ENCODE data around the gene FAM120B.

Gene FAM120B

GRCh38 chr6:170366248-170366960 lies 59.8 kb downstream of the FAM120B start:
- TF ChIP-seq, protein P1, sequence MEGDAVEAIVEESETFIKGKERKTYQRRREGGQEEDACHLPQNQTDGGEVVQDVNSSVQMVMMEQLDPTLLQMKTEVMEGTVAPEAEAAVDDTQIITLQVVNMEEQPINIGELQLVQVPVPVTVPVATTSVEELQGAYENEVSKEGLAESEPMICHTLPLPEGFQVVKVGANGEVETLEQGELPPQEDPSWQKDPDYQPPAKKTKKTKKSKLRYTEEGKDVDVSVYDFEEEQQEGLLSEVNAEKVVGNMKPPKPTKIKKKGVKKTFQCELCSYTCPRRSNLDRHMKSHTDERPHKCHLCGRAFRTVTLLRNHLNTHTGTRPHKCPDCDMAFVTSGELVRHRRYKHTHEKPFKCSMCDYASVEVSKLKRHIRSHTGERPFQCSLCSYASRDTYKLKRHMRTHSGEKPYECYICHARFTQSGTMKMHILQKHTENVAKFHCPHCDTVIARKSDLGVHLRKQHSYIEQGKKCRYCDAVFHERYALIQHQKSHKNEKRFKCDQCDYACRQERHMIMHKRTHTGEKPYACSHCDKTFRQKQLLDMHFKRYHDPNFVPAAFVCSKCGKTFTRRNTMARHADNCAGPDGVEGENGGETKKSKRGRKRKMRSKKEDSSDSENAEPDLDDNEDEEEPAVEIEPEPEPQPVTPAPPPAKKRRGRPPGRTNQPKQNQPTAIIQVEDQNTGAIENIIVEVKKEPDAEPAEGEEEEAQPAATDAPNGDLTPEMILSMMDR (IDR thresholded peaks at IDR 0.05; ENCODE audit: low read length): no peak
- no peak for TF ChIP-seq EZH2 (IDR thresholded peaks at IDR 0.05; ENCODE audit: borderline replicate concordance, low read length)
- Histone ChIP-seq H2AFZ (ENCODE audit: low read length) (no peak overlapping the region), H3F3A (ENCODE audit: insufficient read depth, low read length) (no peaks in the 10 kb centered on the region), H3K4me2 (ENCODE audit: low read length) (no peak overlapping the region), H3K27me3 (ENCODE audit: insufficient read depth, low read length) (no peaks in the 10 kb centered on the region), H4K20me1 (ENCODE audit: insufficient read depth, low read length) (no peaks in the 10 kb centered on the region), H3K36me3 (ENCODE audit: insufficient read depth, low read length) (peaks cover 13% of the 10 kb centered on the region; the same call in 1 of the 2 replicates), H3K9me3 (ENCODE audit: low read length) (no peaks in the 10 kb centered on the region), H3K4me3 (ENCODE audit: low read depth, low read length, poor library complexity, severe bottlenecking) (no peak overlapping the region), H3K79me2 (ENCODE audit: insufficient read depth, low read length) (no peaks in the 10 kb centered on the region), H3K27ac (ENCODE audit: low read depth, low read length, poor library complexity, severe bottlenecking) (no peak overlapping the region), H3K4me1 (ENCODE audit: insufficient read depth, low read length, severe bottlenecking) (peaks cover 4% of the 10 kb centered on the region), H3K9ac (ENCODE audit: low read length) (no peak overlapping the region), H3K9me2 (ENCODE audit: low read depth, low read length) (no peaks in the 10 kb centered on the region)

DNA sequence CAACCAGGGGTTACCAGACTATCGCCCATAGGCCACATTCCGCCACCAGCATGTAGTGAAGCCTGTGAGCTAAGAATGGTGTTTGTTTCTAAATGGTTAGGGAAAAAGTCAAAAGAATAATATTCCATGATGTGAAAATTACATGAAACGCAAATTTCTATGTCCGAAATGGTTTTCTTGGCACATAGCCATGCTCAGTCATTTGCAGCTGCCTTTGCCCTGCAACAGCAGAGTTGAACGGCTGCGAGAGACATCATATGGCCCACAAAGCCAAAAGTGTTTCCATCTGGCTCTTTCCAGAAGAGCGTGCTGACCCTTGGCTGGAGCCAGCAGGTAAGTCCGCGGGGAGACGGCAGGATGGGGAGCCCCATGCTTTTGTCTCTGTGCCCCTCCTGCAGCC lies 60.7 kb downstream of the FAM120B start:
- Histone ChIP-seq H3K9ac (ENCODE audit: low read length) (no peak overlapping the region), H3K27ac (ENCODE audit: low read depth, low read length, poor library complexity, severe bottlenecking) (no peak overlapping the region), H3K4me1 (ENCODE audit: insufficient read depth, low read length, severe bottlenecking) (peaks cover 7% of the 10 kb centered on the region), H3K79me2 (ENCODE audit: insufficient read depth, low read length) (no peaks in the 10 kb centered on the region), H2AFZ (ENCODE audit: low read length) (no peak overlapping the region), H3F3A (ENCODE audit: insufficient read depth, low read length) (no peaks in the 10 kb centered on the region), H3K9me2 (ENCODE audit: low read depth, low read length) (no peaks in the 10 kb centered on the region), H3K4me2 (ENCODE audit: low read length) (no peak overlapping the region), H3K36me3 (ENCODE audit: insufficient read depth, low read length) (peaks cover 13% of the 10 kb centered on the region; the same call in 1 of the 2 replicates), H3K9me3 (ENCODE audit: low read length) (no peaks in the 10 kb centered on the region), H3K27me3 (ENCODE audit: insufficient read depth, low read length) (no peaks in the 10 kb centered on the region), H4K20me1 (ENCODE audit: insufficient read depth, low read length) (no peaks in the 10 kb centered on the region), H3K4me3 (ENCODE audit: low read depth, low read length, poor library complexity, severe bottlenecking) (no peak overlapping the region)
- TF ChIP-seq EZH2 (IDR thresholded peaks at IDR 0.05; ENCODE audit: borderline replicate concordance, low read length): no peak
- TF ChIP-seq, protein P1 (IDR thresholded peaks at IDR 0.05; ENCODE audit: low read length): no peak

DNA sequence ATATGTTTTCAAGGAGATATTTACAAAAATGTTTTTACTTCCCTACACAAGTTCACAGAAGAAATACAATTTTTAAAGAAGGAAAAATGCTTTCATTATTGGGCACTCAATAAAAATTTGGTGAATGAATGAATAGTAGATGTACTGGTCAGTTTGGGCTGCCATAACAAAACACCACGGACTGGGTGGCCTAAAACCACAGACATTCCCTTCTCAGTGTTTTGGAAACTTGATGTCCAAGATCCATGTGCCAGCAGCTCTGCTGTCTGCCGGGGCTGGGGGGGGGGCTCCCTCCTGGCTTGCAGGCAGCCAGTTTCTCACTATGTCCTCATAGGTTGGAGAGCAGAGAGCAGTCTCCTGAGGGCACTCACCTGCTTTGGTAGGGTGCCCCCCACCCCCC lies 62.0 kb downstream of the FAM120B start:
- no peak overlapping the region for H3K9ac ChIP-seq (ENCODE audit: low read length)
- no peaks in the 10 kb centered on the region for H3F3A ChIP-seq (ENCODE audit: insufficient read depth, low read length)
- H3K4me3 ChIP-seq (ENCODE audit: low read depth, low read length, poor library complexity, severe bottlenecking): no peak overlapping the region
- peaks cover 7% of the 10 kb centered on the region for H3K4me1 ChIP-seq (ENCODE audit: insufficient read depth, low read length, severe bottlenecking)
- no peaks in the 10 kb centered on the region for H3K79me2 ChIP-seq (ENCODE audit: insufficient read depth, low read length)
- no peaks in the 10 kb centered on the region for H3K9me3 ChIP-seq (ENCODE audit: low read length)
- no peaks in the 10 kb centered on the region for H3K9me2 ChIP-seq (ENCODE audit: low read depth, low read length)
- H3K4me2 ChIP-seq (ENCODE audit: low read length): no peak overlapping the region
- no peak overlapping the region for H2AFZ ChIP-seq (ENCODE audit: low read length)
- H3K27me3 ChIP-seq (ENCODE audit: insufficient read depth, low read length): no peaks in the 10 kb centered on the region
- peaks cover 9% of the 10 kb centered on the region; the same call in 1 of the 2 replicates for H3K36me3 ChIP-seq (ENCODE audit: insufficient read depth, low read length)
- H3K27ac ChIP-seq (ENCODE audit: low read depth, low read length, poor library complexity, severe bottlenecking): no peak overlapping the region
- TF ChIP-seq EZH2 (IDR thresholded peaks at IDR 0.05; ENCODE audit: borderline replicate concordance, low read length): no peak
- TF ChIP-seq, protein P1 (IDR thresholded peaks at IDR 0.05; ENCODE audit: low read length): no peak
- no peaks in the 10 kb centered on the region for H4K20me1 ChIP-seq (ENCODE audit: insufficient read depth, low read length)
